PC-3 (cell line): ENCODE data around the gene COL8A1.

Experiments used
- CTCF ChIP-seq: fragments of 300-600 bp; sonication (generic); conservative IDR thresholded peaks from 2 replicates; pipeline ENCODE4 v1.5.1; 2017; ENCODE audit warnings: antibody characterized with exemption, low read depth, mild to moderate bottlenecking, low read length
- EZH2 ChIP-seq: fragments of 300-600 bp; sonication (generic); IDR thresholded peaks from one replicate; pipeline ENCODE4 v1.6.1; 2017; ENCODE audit warnings: antibody characterized with exemption, mild to moderate bottlenecking, low read length; ENCODE audit not compliant: unreplicated experiment
- EZH2phosphoT487 ChIP-seq: fragments of 300-600 bp; sonication (generic); IDR thresholded peaks from 2 replicates; pipeline ENCODE4 v1.6.1; 2018; ENCODE audit warnings: mild to moderate bottlenecking, antibody characterized with exemption, low read length, borderline replicate concordance

GRCh38 chr3:99690761-99691369 lies 52.5 kb downstream of the COL8A1 start:
- TF ChIP-seq CTCF (no peak), EZH2 (no peak), EZH2phosphoT487 (no peak)
